Mesendoderm (in vitro differentiated cells): ENCODE data around the gene PLPPR1.
A peak's percentile ranks its signal among the peaks of the same experiment; 100 is the strongest.

Source experiments
- DNase-seq: peaks from one replicate; pipeline ENCODE4 v3.0.0; 2013
- H2AK5ac ChIP-seq: 2 replicates; pipeline ENCODE4 v1.6.1; 2013; ENCODE audit warnings: low read length, inconsistent platforms
- H2BK120ac ChIP-seq: 2 replicates; pipeline ENCODE4 v1.6.1; 2013; ENCODE audit warnings: low read depth, mild to moderate bottlenecking, low read length, moderate library complexity, mixed read lengths
- H2BK15ac ChIP-seq: replicated peaks from 2 replicates; pipeline ENCODE4 v1.6.1; 2013; ENCODE audit warnings: low read depth, mild to moderate bottlenecking, moderate library complexity
- H2BK5ac ChIP-seq: 2 replicates; pipeline ENCODE4 v1.6.1; 2013; ENCODE audit warnings: low read length, inconsistent platforms
- H3K18ac ChIP-seq: 2 replicates; pipeline ENCODE4 v1.6.1; 2013; ENCODE audit warnings: mild to moderate bottlenecking, low read length, mixed read lengths
- H3K23ac ChIP-seq: one replicate; pipeline ENCODE4 v1.6.1; 2013; ENCODE audit warnings: low read length
- H3K27ac ChIP-seq: 2 replicates; pipeline ENCODE4 v1.5.1; 2013; ENCODE audit warnings: low read depth, mild to moderate bottlenecking, inconsistent platforms, low read length, moderate library complexity
- H3K27me3 ChIP-seq: 2 replicates; pipeline ENCODE4 v1.6.1; 2013; ENCODE audit warnings: low read length, control low read depth, mild to moderate bottlenecking, inconsistent platforms; ENCODE audit not compliant: insufficient read depth, poor library complexity
- H3K36me3 ChIP-seq: 2 replicates; pipeline ENCODE4 v1.6.1; 2013; ENCODE audit warnings: low read length, inconsistent platforms; ENCODE audit not compliant: control insufficient read depth, insufficient read depth
- H3K4ac ChIP-seq: one replicate; pipeline ENCODE4 v1.6.1; 2013; ENCODE audit warnings: low read depth, mild to moderate bottlenecking, low read length, moderate library complexity
- H3K4me1 ChIP-seq: 2 replicates; pipeline ENCODE4 v1.6.1; 2013; ENCODE audit warnings: low read depth, low read length, inconsistent platforms; ENCODE audit not compliant: control insufficient read depth
- H3K4me2 ChIP-seq: 2 replicates; pipeline ENCODE4 v1.6.1; 2013; ENCODE audit warnings: low read length
- H3K4me3 ChIP-seq: 2 replicates; pipeline ENCODE4 v1.5.1; 2013; ENCODE audit warnings: mild to moderate bottlenecking, low read length
- H3K56ac ChIP-seq: one replicate; pipeline ENCODE4 v1.6.1; 2013; ENCODE audit warnings: low read length
- H3K79me1 ChIP-seq: 2 replicates; pipeline ENCODE4 v1.6.1; 2013; ENCODE audit warnings: low read length, inconsistent platforms
- H3K79me2 ChIP-seq: 2 replicates; pipeline ENCODE4 v1.6.1; 2013; ENCODE audit warnings: mild to moderate bottlenecking, low read length; ENCODE audit not compliant: control insufficient read depth, insufficient read depth
- H3K9ac ChIP-seq: 2 replicates; pipeline ENCODE4 v1.6.1; 2013; ENCODE audit warnings: low read length, inconsistent platforms
- H4K5ac ChIP-seq: one replicate; pipeline ENCODE4 v1.6.1; 2013; ENCODE audit warnings: low read length
- H4K8ac ChIP-seq: one replicate; pipeline ENCODE4 v1.6.1; 2013; ENCODE audit warnings: low read depth, mild to moderate bottlenecking, control low read depth, low read length, moderate library complexity
- WGBS: extraction: QIAGEN DNeasy Blood & Tissue Kit; methylation state at CpG from one replicate; pipeline ENCODE4 v1.1.7; 2013; ENCODE audit warnings: low lambda C conversion rate, missing lambda C conversion rate; ENCODE audit not compliant: insufficient coverage; ENCODE audit errors: extremely low coverage; 5-methylcytosine and 5-hydroxymethylcytosine counted together

The PLPPR1 gene

GRCh38 chr9:101220341-101220740 lies 191.8 kb downstream of the PLPPR1 start:
- Histone ChIP-seq H3K79me2 (no peaks in the 10 kb centered on the region), H3K9ac (no peak overlapping the region), H2BK5ac (no peak overlapping the region), H4K5ac (no peak overlapping the region), H3K4ac (no peak overlapping the region), H2BK120ac (no peak overlapping the region), H3K4me1 (no peaks in the 10 kb centered on the region), H3K18ac (no peak overlapping the region), H3K79me1 (no peaks in the 10 kb centered on the region), H3K27me3 (no peaks in the 10 kb centered on the region), H3K23ac (no peak overlapping the region), H2BK15ac (no peak overlapping the region), H3K4me3 (no peak overlapping the region), H3K56ac (no peak overlapping the region), H3K27ac (no peak overlapping the region), H3K36me3 (no peaks in the 10 kb centered on the region), H2AK5ac (no peak overlapping the region), H4K8ac (no peak overlapping the region), H3K4me2 (no peak overlapping the region)
- DNase-seq: no peak

DNA sequence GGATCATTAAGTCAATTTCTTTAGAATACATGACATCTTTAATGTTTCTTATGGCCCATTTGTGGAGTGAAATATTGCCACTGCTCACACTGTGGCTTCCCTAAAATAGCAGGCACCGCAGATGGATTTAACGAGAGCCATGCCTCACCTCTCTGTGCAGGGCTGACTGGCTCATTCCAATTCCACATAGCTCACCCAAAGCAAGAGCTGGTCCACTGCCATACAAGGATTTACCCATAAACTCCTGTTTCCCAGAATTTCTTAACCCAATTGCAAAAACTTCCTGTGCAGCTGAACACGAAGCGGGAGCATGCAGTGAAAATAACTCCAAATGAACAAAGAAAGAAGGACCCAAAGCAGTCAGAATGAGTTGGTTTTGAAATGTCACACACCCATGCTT lies 196.7 kb downstream of the PLPPR1 start:
- no peak overlapping the region for H3K56ac ChIP-seq
- no peak for DNase-seq
- no peak overlapping the region for H3K23ac ChIP-seq
- no peak overlapping the region for H3K4me3 ChIP-seq
- no peak overlapping the region for H2BK5ac ChIP-seq
- no CpG with 5 or more reads among the region's 4 CpGs for WGBS
- H3K18ac ChIP-seq: no peak overlapping the region
- no peaks in the 10 kb centered on the region for H3K36me3 ChIP-seq
- no peaks in the 10 kb centered on the region for H3K27me3 ChIP-seq
- H3K4ac ChIP-seq: no peak overlapping the region
- no peaks in the 10 kb centered on the region for H3K4me1 ChIP-seq
- no peak overlapping the region for H2BK15ac ChIP-seq
- no peak overlapping the region for H4K5ac ChIP-seq
- no peaks in the 10 kb centered on the region for H3K79me2 ChIP-seq
- no peak overlapping the region for H4K8ac ChIP-seq
- H3K79me1 ChIP-seq: no peaks in the 10 kb centered on the region
- H2BK120ac ChIP-seq: no peak overlapping the region
- no peak overlapping the region for H2AK5ac ChIP-seq
- no peak overlapping the region for H3K9ac ChIP-seq
- no peak overlapping the region for H3K4me2 ChIP-seq
- H3K27ac ChIP-seq: no peak overlapping the region

- Histone ChIP-seq H4K8ac (no peak overlapping the region), H3K4me2 (no peak overlapping the region), H4K5ac (no peak overlapping the region), H2AK5ac (no peak overlapping the region), H2BK120ac (no peak overlapping the region), H3K27me3 (no peaks in the 10 kb centered on the region), H2BK15ac (no peak overlapping the region), H3K36me3 (no peaks in the 10 kb centered on the region), H3K27ac (no peak overlapping the region), H3K4ac (no peak overlapping the region), H3K79me1 (no peaks in the 10 kb centered on the region), H2BK5ac (no peak overlapping the region), H3K23ac (no peak overlapping the region), H3K4me1 (no peaks in the 10 kb centered on the region), H3K9ac (no peak overlapping the region), H3K56ac (no peak overlapping the region), H3K18ac (no peak overlapping the region), H3K79me2 (no peaks in the 10 kb centered on the region), H3K4me3 (no peak overlapping the region)
- DNase-seq: no peak
Observed at GRCh38 chr9:101226161-101226560, 197.6 kb downstream of the PLPPR1 start.

- Histone ChIP-seq H3K56ac (no peak overlapping the region), H4K8ac (no peak overlapping the region), H3K27ac (no peak overlapping the region), H2BK5ac (no peak overlapping the region), H3K4me1 (no peaks in the 10 kb centered on the region), H3K4ac (no peak overlapping the region), H3K4me2 (no peak overlapping the region), H4K5ac (no peak overlapping the region), H2AK5ac (no peak overlapping the region), H2BK15ac (no peak overlapping the region), H3K27me3 (no peaks in the 10 kb centered on the region), H3K79me2 (no peaks in the 10 kb centered on the region), H3K23ac (no peak overlapping the region), H3K18ac (no peak overlapping the region), H3K4me3 (no peak overlapping the region), H3K79me1 (no peaks in the 10 kb centered on the region), H3K9ac (no peak overlapping the region), H3K36me3 (no peaks in the 10 kb centered on the region), H2BK120ac (no peak overlapping the region)
- no CpG with 5 or more reads among the region's 3 CpGs for WGBS
- DNase-seq: peak; percentile 36
Observed at GRCh38 chr9:101226803-101227202, 198.3 kb downstream of the PLPPR1 start.

GRCh38 chr9:101229606-101230005 lies 201.1 kb downstream of the PLPPR1 start:
- Histone ChIP-seq H3K18ac (no peak overlapping the region), H3K4ac (no peak overlapping the region), H4K5ac (no peak overlapping the region), H2BK5ac (no peak overlapping the region), H2AK5ac (no peak overlapping the region), H2BK120ac (no peak overlapping the region), H3K79me2 (no peaks in the 10 kb centered on the region), H3K4me3 (no peak overlapping the region), H3K27me3 (no peaks in the 10 kb centered on the region), H4K8ac (no peak overlapping the region), H3K36me3 (no peaks in the 10 kb centered on the region), H3K79me1 (no peaks in the 10 kb centered on the region), H3K23ac (no peak overlapping the region), H2BK15ac (no peak overlapping the region), H3K27ac (no peak overlapping the region), H3K9ac (no peak overlapping the region), H3K4me1 (no peaks in the 10 kb centered on the region), H3K56ac (no peak overlapping the region), H3K4me2 (no peak overlapping the region)
- DNase-seq: no peak
- WGBS: no CpG with 5 or more reads among the region's 1 CpG

DNA sequence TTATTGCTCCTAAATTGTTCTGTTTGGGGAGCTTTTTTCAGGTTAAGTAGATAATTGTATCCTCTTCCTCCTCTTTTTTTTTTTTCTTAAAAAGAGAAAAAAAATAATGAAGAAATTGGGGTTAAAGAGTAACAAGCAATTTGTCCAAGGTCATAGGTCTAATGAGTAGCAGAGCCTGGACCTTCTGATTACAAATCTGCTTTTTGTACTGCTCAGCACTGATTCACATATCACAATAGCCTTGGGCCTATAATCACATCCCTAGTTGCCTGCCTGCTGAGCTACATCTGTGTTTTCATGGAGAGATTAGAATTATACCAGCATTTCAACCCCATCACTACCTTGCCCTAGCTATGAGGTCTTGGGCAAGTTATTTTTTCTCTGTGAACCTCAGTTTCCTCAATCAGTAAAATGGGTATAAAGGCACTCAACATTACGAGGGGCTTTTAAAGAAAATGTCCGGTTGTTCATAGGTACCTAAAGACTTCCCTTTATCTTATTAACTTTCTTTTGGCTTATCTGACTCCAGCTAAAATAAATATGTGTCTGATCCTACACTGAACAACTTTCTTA lies 204.0 kb downstream of the PLPPR1 start:
- no peak overlapping the region for H4K5ac ChIP-seq
- no peaks in the 10 kb centered on the region for H3K27me3 ChIP-seq
- WGBS: no CpG with 5 or more reads among the region's 2 CpGs
- no peak overlapping the region for H2BK120ac ChIP-seq
- H3K9ac ChIP-seq: no peak overlapping the region
- no peak overlapping the region for H3K56ac ChIP-seq
- H4K8ac ChIP-seq: no peak overlapping the region
- no peak for DNase-seq
- H3K18ac ChIP-seq: no peak overlapping the region
- no peak overlapping the region for H2BK15ac ChIP-seq
- no peaks in the 10 kb centered on the region for H3K79me1 ChIP-seq
- H3K4me3 ChIP-seq: no peak overlapping the region
- no peak overlapping the region for H2BK5ac ChIP-seq
- no peak overlapping the region for H3K4ac ChIP-seq
- H3K4me1 ChIP-seq: no peaks in the 10 kb centered on the region
- no peak overlapping the region for H3K23ac ChIP-seq
- H2AK5ac ChIP-seq: no peak overlapping the region
- H3K79me2 ChIP-seq: no peaks in the 10 kb centered on the region
- H3K4me2 ChIP-seq: no peak overlapping the region
- no peaks in the 10 kb centered on the region for H3K36me3 ChIP-seq
- H3K27ac ChIP-seq: no peak overlapping the region
